CD4-positive, alpha-beta T cell treated with Interleukin-15 for 4 hours (primary cell): ENCODE measurements around the gene AOPEP.

ENCODE experiments used
- DNase-seq: peaks from one replicate; pipeline ENCODE4 v3.0.0-alpha.2; 2020; ENCODE audit warnings: low spot score

AOPEP gene

DNA sequence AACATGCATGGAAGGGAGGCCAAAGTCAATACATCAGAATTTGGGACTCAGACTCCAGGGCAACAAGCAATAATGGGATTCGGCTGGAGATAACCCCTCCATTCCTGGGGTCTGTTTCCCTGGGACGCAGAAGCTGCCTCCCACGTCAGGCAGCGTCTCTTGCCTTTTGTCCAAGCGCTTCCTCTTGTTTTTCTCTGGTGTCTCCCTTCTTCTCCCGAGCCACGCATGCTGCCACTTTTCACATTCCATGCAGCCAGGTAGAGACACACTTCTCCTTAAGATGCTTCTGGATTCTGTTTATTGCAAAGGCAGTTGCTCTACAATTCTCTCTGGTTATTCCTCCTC is 267.3 kb downstream of the AOPEP start:
- no peak for DNase-seq

DNA sequence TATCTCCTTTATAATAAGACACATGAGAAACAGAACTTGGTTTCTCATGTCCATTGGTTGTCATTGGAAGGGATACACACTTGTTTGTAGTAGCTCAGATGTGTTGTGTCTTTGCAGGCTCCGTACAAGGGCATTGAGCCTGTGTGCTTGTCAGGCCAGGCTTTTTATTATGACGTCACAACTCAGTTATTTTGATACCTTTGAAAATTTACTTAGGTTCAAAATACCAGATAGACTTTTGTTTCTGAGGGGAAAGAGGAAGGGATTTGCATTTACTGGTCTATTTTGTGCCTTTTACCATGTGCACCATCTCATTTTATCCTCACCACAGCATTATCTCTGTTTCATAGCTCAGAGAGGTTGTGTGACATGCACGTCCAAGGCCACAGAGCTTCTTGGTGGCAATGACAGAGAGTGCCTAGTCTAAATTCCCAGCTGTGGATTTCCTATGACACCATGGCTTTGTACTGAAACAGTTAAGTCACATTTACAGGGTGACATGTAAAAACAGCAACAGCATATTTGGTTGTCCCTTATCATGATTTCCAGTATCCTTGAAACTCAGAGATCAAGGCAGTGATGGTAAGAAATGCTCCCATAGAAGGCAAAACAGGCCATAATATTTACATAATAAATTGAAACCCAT is 268.7 kb downstream of the AOPEP start:
- DNase-seq = no peak

DNA sequence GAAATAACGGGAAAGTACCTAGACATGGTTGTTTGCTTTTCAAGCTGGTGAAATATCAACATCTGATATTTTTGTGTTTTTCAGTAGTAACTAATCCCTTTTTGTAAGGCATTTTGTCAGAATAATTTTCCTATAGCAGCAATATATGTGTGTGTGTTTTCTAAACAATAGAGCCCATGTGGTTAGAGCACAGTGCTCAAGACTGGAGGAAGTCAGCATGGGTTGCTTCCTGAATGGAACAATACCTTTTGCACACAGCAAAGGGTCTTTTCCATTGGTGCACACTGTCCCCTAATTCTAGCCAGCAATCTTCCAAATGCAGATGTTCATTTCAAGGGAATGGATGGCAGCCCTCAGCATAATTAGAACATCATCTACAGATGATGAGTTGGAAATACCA is 270.1 kb downstream of the AOPEP start:
- DNase-seq = no peak

DNA sequence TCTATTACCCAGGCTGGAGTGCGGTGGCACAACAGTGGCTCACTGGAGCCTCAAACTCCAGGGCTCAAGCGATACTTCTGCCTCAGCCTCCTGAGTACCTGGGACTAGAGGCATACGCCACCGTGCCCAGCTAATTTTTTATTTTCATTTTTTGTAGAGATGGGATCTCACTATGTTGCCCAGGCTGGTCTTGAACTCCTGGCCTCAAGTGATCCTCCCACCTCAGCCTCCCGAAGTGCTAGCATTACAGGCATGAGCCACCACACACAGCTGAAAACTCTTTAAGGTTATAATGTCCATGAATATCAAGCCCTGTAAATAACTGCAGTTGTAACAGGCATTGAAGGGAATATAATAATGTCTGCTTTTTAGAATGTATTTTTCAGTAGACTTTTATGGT is 271.2 kb downstream of the AOPEP start:
- DNase-seq = no peak

DNA sequence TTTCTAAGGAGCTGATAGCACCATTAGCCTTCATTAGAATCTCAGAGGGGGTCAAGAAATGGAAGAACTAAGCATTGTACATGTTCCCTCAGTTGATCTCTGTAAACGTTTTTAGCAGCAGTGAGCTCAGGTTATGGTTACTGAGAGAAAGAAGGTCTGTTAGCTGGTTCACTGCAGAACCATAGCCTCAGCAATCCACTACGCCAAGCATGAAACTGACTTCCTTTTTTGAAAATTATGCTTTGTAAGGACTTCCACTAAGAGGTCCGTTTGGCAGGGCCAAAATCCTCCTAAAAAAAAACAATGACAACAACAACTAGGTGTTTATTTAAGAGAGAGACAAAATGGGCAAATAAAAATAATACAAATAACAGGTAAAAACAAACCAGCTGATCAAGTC is 273.3 kb downstream of the AOPEP start:
- DNase-seq = no peak

DNA sequence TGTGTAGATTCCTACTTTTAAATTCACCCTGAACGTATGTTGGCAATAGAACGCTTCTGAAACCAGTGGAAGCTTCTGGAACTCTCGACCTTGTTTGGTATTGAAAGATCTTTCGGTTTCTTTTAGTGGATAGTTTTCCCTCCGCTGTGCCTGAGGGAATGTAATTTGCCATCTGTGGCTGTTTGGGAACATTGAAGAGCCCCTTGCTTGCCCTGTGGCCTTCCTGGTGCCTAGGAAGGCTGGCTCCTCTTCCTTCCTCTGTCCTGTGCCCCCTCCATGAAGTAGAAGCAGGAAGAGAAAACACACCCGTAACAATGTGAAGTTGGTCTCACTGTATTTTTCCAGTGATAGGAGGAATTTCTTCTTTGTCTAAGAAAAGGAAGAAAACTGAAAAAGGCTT is 274.3 kb downstream of the AOPEP start:
- no peak for DNase-seq

DNA sequence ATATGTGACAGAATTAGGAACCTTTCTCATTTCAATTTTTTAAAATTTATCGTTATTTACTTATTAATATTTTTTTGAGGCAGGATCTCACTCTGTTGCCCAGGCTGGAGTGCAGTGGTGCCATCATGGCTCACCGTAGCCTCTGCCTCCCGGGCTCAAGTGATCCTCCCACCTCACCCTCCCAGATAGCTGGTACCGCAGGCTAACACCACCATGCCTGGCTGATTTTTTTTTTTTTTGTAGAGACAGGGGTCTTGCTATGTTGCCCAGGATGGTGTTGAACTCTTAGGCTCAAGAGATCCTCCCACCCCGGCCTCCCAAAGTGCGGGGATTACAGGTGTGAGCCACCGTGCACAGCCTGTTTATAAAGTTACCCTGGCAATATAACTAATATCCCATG is 275.2 kb downstream of the AOPEP start:
- no peak for DNase-seq

DNA sequence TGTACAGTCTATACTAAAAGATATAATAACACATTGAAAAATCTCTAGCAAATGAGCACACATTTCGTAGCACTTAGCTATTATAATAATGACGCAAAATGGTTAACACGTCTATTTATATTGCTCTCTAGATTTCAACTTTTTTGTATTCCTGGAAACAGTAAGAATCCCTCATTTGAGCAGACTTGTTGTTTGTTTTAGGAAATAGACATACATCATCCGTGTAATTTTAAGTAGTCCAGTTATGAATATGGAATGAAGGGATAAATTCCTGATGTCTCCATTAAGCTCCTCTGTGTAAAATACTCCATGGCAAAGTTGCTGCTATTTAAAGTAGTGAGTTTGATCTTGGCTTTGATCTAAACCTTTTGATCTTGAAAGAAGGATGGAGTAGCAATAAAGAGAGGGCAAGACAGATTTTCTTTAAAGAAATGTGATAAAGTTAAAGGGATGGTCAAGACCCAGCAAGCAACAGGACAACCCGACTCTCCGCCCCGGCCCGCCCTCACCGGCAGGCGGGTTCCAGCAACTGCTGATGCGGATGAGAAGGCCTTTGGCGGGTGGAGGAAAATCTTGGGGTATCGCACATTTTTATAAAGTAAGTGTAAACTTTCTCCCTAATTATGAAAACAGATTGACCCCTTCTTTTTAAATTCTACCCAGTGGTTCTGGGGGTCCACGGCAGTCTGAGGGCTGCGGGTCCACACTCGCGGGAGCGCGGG is 277.4 kb downstream of the AOPEP start:
- DNase-seq = no peak

DNA sequence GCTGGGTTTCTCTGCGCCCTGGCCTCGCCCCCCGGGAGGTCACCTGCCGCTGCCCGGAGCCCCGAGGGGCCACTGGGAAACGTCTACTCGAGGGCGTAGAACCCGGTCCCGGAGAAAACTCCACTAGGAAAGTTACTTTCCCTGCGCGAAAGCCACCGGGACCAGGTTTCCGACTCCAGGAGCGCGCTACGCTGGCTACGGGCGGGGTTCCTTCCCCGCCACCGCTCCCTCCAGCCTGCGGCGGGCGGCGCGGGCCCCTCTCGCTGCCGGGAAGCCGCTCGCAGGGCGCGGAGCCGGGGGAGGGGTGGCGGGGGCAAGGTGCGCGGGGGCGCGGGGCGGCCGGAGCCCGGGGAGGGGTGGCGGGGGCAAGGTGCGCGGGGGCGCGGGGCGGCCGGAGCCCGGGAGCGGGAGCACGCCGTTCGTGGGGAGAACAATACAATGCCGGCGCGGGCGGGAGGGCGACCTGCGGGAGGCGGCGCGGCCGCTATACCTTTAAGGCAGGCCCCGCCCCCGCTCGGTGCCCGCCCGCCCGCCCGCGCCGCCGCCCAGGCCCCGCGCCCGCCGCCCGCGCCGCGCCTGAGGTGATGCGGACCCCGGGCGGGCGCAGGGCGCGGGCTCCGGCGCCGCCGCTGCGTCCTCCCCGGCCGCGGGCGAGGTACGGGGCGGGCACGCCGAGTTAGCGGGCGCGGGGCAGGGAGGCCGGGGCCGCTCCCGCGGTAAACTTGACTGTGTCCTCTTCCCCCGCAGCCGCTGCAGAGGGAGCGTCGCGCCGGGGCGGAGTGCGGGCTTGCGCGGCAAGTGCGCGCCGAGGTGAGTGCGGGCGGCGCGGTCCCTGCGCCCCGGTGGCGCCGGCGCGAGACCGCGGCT is 278.1 kb downstream of the AOPEP start:
- DNase-seq = no peak

DNA sequence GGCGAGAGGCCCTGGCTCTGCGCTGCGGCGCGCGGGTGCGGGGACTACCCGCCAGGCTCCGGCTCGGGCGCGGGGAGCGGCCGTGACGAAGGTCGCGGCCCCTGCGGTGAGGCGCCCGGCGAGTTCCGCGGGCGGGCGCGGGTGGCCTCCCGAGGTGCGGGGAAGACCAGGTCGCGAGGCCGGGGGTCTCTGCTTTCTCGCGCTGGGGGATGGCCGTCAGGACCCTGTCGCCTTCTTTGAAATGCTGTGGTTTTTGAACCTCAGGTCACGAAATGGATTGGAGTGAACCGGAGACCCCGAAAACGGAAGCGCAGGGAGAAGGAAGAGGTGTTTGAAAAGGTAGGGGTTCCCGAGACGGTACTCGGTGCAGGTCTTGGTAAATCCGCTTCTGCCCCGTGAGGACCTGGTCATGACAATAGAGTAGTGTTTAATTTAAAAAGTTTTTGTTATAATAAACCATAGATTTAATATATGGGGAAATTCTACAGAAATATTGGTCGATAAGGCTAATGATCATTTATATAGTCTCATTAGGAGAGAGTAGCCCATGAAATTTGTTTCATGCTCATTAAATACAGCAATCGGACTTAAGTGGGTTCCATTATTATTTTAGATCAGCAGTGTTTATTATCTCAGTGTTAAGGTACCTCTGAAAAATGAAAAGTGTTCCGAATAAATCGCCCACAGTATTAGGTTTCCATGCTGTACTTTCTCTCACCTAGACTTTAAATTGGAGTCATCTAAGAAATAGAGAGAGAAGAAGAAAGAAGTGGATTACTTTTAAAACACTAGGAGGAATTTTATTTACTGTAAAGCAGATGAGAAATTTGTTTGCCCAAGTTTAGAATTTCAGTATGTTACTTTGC is 279.0 kb downstream of the AOPEP start:
- no peak for DNase-seq

DNA sequence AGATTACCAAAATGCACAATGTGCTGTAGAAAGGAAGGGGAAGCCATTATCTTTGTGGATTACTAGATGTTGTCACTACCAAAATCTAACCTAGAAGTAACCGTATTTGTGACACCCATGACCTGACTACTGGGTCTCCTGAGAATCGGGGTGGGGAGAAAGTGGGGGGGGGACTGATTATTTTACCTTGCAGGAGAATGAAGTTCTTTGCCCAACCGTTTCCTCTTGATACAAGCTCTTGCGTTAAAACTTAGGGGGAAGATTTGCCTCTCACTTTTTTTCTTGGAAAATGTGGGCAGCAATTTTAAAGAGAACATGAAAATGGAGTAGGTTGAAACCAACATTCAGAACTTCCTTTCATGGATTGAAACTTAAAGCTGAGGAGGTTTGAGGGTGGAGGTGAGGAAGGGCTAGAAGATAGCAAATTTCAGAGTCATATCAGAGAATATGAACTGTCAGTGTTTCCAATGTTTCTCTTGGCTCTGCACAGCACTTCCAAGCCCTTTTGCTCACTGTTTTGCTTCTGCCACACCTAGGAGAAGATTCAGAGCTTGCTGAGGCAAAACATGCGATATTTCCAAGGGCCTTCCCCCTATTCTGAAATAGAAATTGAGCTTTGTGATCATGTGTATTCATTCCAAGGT is 280.8 kb downstream of the AOPEP start:
- DNase-seq = no peak

DNA sequence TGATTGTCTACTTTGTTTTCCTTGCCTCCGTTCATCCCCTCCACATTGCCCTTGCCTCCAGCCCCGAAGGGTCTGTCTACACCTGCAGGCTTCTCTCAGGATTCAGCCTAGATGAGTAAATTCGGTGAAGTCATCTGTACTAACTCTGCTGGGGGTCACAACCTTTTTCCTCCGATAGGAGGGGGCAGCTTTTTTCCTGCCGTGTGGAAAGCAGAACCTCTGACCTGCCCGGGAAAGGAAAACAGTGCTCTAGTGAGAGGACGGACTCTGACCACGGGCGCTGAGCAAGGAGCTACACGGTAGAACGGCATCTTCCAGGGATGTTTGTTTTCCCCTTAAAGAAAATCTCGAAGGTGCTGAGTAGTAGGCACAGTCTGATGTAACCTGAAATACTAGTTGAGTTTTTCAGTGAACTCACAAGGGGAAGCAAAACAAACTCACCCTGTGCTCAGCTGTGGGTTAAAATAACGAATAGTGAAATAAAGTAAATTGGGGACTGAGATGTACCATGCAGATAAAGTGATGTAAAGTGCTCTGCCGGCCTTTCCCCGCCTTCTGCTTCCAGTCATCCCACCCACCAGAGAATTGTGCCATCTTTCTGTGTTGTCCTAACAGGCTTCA is 281.8 kb downstream of the AOPEP start:
- DNase-seq = no peak

DNA sequence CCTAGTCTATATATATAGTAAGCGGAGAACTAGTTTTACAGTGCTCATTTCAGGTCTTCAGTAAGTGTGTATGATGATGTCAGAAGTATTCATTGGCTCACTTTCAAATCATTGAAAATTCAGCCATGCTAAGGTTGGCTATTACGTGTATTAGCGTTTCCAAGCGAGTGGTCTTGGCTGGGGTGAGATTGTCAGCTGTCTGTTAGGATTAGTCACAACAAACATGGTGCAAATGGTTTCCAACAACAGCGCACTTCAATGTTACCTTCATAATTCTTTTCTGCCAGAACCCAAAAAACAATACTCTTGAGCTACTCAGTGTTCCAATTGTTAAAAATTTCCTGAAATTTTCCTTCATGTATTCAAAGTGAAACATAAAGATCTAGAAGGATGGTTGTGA is 283.0 kb downstream of the AOPEP start:
- no peak for DNase-seq

DNA sequence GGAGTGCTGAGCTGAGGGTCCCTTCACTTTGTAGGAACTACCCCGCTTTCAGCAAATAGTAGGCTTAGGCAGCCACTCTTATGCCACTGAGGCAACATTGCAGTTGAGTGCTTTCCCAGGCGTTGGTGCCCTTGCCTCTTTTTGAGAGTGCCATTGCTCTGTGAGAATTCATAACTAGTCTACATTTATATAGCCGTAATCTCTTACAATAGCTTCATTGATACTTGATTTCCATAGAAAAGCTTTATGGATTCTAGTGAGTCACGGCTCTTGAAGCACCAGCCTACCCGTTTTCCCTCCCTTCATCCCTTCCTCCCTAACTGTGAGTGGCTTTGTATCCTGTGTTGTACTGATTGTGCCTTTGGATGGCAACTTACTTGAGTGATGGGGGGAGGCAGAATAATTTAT is 283.9 kb downstream of the AOPEP start:
- no peak for DNase-seq

DNA sequence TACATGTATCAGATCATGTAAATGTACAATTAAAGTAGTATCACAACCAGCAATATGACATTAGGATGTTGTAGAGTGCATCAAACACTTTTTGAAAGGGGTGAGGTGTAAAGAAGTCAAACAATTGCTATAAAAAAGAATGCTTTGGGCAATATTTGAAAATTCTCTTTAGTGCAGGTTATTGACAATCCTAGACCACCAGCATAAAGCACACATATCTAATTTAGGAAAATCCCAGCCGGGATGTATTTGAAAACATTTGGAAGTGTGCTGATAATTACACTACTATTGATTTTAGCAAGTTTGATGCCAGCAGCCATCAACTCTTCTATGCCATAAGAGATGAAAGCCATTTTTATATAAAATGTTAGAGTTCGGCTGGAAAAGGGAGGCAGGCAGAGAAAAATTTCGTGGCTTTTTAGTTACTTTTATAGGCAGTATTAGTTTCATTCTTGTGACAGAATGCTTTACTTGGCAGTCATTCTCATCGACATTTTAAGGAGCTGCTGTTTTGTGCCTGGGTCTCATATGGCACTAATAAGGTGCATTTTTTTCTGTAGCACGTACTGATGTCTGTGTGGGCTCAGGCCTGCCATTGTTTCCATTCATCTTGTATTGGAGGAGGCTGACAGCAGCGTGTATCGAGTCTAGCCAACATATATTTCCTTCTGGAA is 285.7 kb downstream of the AOPEP start:
- DNase-seq = no peak

DNA sequence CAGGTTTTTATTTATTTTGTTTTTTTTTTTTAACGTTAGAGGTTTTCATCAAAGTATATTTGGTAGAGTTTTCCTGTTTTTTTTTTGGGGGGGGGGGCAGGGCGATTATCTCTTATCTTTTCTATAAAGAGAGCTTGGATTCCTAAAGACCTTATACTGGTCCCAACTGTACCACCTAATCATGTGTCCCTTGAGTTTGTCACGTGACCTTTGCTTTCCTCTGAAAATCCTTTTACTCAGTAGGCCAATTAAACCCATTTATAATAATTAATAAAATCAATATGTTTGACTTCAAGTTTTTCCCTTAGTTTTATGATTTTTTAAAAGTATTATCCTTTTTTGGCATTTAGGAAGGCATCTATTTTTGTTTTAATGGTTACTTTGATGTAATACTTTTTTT is 286.4 kb downstream of the AOPEP start:
- no peak for DNase-seq

DNA sequence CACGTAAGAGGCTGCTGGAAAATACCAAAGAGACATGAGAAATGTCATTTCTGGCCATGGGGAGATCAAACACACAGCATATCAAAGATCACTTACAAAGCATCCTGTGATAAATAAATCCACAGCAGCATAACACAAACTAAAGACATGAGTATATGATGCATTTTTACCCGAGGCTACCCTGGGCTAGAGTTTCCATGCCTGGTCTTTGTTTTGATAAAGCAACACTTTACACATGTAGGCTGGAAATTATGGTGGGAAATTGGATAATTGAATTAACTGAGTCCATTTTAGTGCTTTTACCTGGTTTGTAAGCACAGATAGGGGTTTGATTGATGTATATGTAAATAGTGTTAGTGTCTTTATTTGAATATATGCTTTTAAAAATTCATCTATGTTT is 288.4 kb downstream of the AOPEP start:
- DNase-seq = no peak

DNA sequence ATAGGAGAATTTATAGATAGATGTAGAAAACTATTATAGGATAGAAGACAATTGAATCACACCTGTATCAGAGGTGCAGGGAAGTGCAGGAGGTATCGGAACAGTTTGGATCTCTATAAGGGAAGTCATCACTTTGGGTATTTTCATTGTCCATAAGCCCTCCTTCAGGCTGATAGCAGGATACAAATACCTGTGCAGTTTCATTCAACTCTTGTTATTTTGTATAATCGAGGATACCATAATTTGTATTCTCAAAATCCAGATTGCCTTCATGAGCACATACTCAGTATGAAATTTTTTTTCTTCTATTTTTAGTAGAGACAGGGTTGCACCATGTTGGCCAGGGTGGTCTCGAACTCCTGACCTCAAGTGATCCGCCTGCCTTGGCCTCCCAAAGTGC is 289.1 kb downstream of the AOPEP start:
- no peak for DNase-seq

DNA sequence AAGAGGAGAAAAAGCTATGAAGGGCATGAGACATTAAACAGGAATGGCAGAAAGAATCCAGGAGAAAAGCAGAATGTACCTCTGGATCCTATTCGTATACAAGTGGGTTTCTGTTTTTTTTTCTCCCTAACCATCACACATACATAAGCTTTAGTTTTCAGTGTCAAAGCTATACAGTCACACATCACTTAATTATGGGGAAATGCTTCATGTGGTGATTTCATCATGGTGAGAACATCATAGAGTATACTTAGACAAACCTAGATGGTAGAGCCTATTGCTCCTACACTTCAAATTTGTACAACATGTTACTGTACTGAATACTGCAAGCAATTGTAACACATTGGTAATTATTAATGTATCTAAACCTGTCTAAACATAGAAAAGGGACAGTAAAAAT is 290.6 kb downstream of the AOPEP start:
- DNase-seq = no peak

DNA sequence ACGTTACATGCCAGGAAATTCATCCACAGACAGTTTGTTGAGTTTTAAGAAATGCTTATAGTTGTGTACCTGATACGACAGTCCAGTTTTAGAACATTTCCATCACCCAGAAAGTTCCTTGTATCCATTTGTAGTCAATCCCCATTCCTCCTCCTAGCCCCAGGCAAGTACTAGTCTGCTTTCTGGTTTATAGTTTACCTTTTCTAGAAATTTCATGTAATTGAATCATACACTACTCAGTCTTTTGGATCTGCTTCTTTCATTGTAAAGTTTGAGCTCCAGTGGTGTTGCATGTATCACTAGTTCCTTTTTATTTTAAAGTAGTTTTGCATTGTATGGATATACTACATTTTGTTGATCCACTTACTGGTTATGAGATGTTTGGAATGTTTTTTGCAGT is 291.2 kb downstream of the AOPEP start:
- DNase-seq = no peak
